ENCODE results near the gene SLC31A1.
"Not testable (repeated sequence)": the region's sequence is repeated elsewhere in the genome, so short reads cannot be mapped to it uniquely, and the experiment has no call there.

SLC31A1 gene

DNA sequence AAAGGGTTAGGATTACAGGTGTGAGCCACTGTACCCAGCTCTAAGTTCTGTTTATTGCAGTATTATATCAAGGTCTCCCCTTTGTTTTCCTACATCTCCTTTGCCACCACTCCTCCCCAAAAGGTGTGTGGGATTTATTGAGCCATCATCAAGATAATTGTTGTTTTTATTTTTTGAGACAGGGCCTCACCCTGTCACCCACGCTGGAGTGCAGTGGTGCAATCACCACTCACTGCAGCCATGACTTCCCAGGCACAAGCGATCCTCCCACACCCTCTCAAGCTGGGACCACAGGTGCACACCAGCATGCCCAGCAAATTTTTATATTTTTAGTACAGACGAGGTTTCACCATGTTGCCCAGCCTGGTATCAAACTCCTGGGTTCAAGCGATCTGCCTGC is 24.6 kb downstream of the SLC31A1 start:
- Histone ChIP-seq H4K8ac (ENCODE audit: low read depth, low read length) (no peak overlapping the region), H3K23ac (ENCODE audit: low read length) (no peak overlapping the region), H3K27me3 (ENCODE audit: insufficient read depth, low read length, poor library complexity) (no peaks in the 10 kb centered on the region), H3K4ac (ENCODE audit: low read depth, low read length) (no peak overlapping the region), H3K27ac (ENCODE audit: low read depth, low read length) (no peak overlapping the region), H3K4me3 (ENCODE audit: low read length) (no peak overlapping the region), H2AK5ac (ENCODE audit: low read length) (no peak overlapping the region), H2BK5ac (ENCODE audit: low read length) (no peak overlapping the region), H3K79me1 (ENCODE audit: low read length) (no peaks in the 10 kb centered on the region), H3K9ac (ENCODE audit: low read length) (no peak overlapping the region), H2BK15ac (replicated peaks; ENCODE audit: low read depth) (no peak overlapping the region), H4K5ac (ENCODE audit: low read length) (no peak overlapping the region), H3K4me1 (ENCODE audit: control insufficient read depth, low read depth, low read length) (no peaks in the 10 kb centered on the region), H3K79me2 (ENCODE audit: control insufficient read depth, insufficient read depth, low read length) (no peaks in the 10 kb centered on the region), H3K4me2 (ENCODE audit: low read length) (no peak overlapping the region), H3K36me3 (ENCODE audit: control insufficient read depth, insufficient read depth, low read length) (no peaks in the 10 kb centered on the region), H3K56ac (ENCODE audit: low read length) (no peak overlapping the region), H3K18ac (ENCODE audit: low read length) (no peak overlapping the region), H2BK120ac (ENCODE audit: low read depth, low read length) (no peak overlapping the region)
- DNase-seq = no peak
- no CpG with 5 or more reads among the region's 4 CpGs for WGBS (ENCODE audit: extremely low coverage, insufficient coverage, low lambda C conversion rate)

DNA sequence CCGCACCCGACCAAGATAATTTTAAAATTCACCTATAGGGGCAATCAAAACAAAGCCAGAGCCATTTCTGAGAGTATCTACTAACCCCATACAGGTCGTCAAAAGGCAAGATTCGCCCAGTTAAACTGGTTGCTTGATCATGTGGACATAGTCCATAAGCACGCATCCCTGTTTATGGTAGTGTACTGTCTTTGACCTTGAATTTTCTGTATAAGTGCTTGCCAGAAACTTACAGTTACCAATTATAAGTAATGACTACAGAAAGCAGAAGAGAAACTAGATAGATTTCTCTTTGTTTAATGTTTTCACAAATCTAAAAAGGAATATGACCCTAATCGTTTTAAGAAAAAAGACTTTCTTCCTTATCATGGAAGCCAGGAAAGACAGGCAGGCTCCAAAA is 25.6 kb downstream of the SLC31A1 start:
- H3K18ac ChIP-seq (ENCODE audit: low read length) = no peak overlapping the region
- H3K4me1 ChIP-seq (ENCODE audit: control insufficient read depth, low read depth, low read length) = no peaks in the 10 kb centered on the region
- H3K4ac ChIP-seq (ENCODE audit: low read depth, low read length) = no peak overlapping the region
- no peak overlapping the region for H3K23ac ChIP-seq (ENCODE audit: low read length)
- no peak for DNase-seq
- H2BK120ac ChIP-seq (ENCODE audit: low read depth, low read length) = no peak overlapping the region
- H3K9ac ChIP-seq (ENCODE audit: low read length) = no peak overlapping the region
- no peaks in the 10 kb centered on the region for H3K27me3 ChIP-seq (ENCODE audit: insufficient read depth, low read length, poor library complexity)
- H4K5ac ChIP-seq (ENCODE audit: low read length) = no peak overlapping the region
- H3K27ac ChIP-seq (ENCODE audit: low read depth, low read length) = no peak overlapping the region
- H3K79me1 ChIP-seq (ENCODE audit: low read length) = no peaks in the 10 kb centered on the region
- no peaks in the 10 kb centered on the region for H3K36me3 ChIP-seq (ENCODE audit: control insufficient read depth, insufficient read depth, low read length)
- H2AK5ac ChIP-seq (ENCODE audit: low read length) = no peak overlapping the region
- no peak overlapping the region for H3K4me3 ChIP-seq (ENCODE audit: low read length)
- no peaks in the 10 kb centered on the region for H3K79me2 ChIP-seq (ENCODE audit: control insufficient read depth, insufficient read depth, low read length)
- no peak overlapping the region for H2BK5ac ChIP-seq (ENCODE audit: low read length)
- no peak overlapping the region for H3K56ac ChIP-seq (ENCODE audit: low read length)
- H2BK15ac ChIP-seq (replicated peaks; ENCODE audit: low read depth) = no peak overlapping the region
- H4K8ac ChIP-seq (ENCODE audit: low read depth, low read length) = no peak overlapping the region
- no peak overlapping the region for H3K4me2 ChIP-seq (ENCODE audit: low read length)
- no CpG with 5 or more reads among the region's 6 CpGs for WGBS (ENCODE audit: extremely low coverage, insufficient coverage, low lambda C conversion rate)

DNA sequence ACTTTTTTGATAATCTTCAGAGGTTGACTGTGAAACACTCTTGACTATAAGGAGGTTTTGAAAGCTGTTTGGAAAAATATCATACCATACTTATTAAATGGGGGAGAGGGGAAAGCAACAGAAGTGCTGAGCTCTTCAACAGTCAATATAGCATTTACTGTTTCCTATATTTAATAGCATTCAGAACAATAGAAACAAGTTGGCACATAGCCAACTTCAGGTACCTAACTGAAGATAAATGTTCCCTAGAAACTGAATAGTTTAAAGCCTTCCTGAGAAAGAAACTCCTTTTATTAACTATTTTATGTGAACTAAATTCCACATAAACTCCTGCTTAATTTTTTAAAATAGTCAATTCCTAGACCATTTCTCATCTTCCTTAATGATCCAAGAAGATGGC is 26.3 kb downstream of the SLC31A1 start:
- H3K4me3 ChIP-seq (ENCODE audit: low read length) = no peak overlapping the region
- H4K8ac ChIP-seq (ENCODE audit: low read depth, low read length) = no peak overlapping the region
- H3K4me1 ChIP-seq (ENCODE audit: control insufficient read depth, low read depth, low read length) = no peaks in the 10 kb centered on the region
- no peak overlapping the region for H4K5ac ChIP-seq (ENCODE audit: low read length)
- H3K4me2 ChIP-seq (ENCODE audit: low read length) = no peak overlapping the region
- H3K18ac ChIP-seq (ENCODE audit: low read length) = no peak overlapping the region
- H3K79me1 ChIP-seq (ENCODE audit: low read length) = no peaks in the 10 kb centered on the region
- H3K4ac ChIP-seq (ENCODE audit: low read depth, low read length) = no peak overlapping the region
- H3K23ac ChIP-seq (ENCODE audit: low read length) = no peak overlapping the region
- no peaks in the 10 kb centered on the region for H3K79me2 ChIP-seq (ENCODE audit: control insufficient read depth, insufficient read depth, low read length)
- H3K27ac ChIP-seq (ENCODE audit: low read depth, low read length) = no peak overlapping the region
- no peak overlapping the region for H2BK120ac ChIP-seq (ENCODE audit: low read depth, low read length)
- H3K36me3 ChIP-seq (ENCODE audit: control insufficient read depth, insufficient read depth, low read length) = no peaks in the 10 kb centered on the region
- H2AK5ac ChIP-seq (ENCODE audit: low read length) = no peak overlapping the region
- H2BK5ac ChIP-seq (ENCODE audit: low read length) = no peak overlapping the region
- no peak for DNase-seq
- H2BK15ac ChIP-seq (replicated peaks; ENCODE audit: low read depth) = no peak overlapping the region
- no peaks in the 10 kb centered on the region for H3K27me3 ChIP-seq (ENCODE audit: insufficient read depth, low read length, poor library complexity)
- no peak overlapping the region for H3K9ac ChIP-seq (ENCODE audit: low read length)
- H3K56ac ChIP-seq (ENCODE audit: low read length) = no peak overlapping the region

DNA sequence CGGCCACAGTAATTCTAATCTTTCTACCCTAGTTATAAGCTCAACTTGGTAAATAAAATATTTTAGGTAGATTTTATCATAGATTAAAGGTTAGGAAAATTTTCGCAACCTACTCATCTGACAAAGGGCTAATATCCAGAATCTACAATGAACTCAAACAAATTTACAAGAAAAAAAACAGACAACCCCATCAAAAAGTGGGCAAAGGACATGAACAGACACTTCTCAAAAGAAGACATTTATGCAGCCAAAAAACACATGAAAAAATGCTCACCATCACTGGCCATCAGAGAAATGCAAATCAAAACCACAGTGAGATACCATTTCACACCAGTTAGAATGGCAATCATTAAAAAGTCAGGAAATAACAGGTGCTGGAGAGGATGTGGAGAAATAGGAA is 28.3 kb downstream of the SLC31A1 start:
- H3K4me2 ChIP-seq (ENCODE audit: low read length); H2BK5ac ChIP-seq (ENCODE audit: low read length); H3K4me1 ChIP-seq (ENCODE audit: control insufficient read depth, low read depth, low read length); H3K4me3 ChIP-seq (ENCODE audit: low read length); H3K79me2 ChIP-seq (ENCODE audit: control insufficient read depth, insufficient read depth, low read length); H2AK5ac ChIP-seq (ENCODE audit: low read length); H3K79me1 ChIP-seq (ENCODE audit: low read length); H3K23ac ChIP-seq (ENCODE audit: low read length); H3K56ac ChIP-seq (ENCODE audit: low read length); H3K36me3 ChIP-seq (ENCODE audit: control insufficient read depth, insufficient read depth, low read length); H4K5ac ChIP-seq (ENCODE audit: low read length); H3K18ac ChIP-seq (ENCODE audit: low read length); H3K27me3 ChIP-seq (ENCODE audit: insufficient read depth, low read length, poor library complexity); H3K27ac ChIP-seq (ENCODE audit: low read depth, low read length); H2BK15ac ChIP-seq (replicated peaks; ENCODE audit: low read depth); DNase-seq; H2BK120ac ChIP-seq (ENCODE audit: low read depth, low read length); H4K8ac ChIP-seq (ENCODE audit: low read depth, low read length); H3K9ac ChIP-seq (ENCODE audit: low read length); H3K4ac ChIP-seq (ENCODE audit: low read depth, low read length): not testable (repeated sequence)
- no CpG with 5 or more reads among the region's 2 CpGs for WGBS (ENCODE audit: extremely low coverage, insufficient coverage, low lambda C conversion rate)

DNA sequence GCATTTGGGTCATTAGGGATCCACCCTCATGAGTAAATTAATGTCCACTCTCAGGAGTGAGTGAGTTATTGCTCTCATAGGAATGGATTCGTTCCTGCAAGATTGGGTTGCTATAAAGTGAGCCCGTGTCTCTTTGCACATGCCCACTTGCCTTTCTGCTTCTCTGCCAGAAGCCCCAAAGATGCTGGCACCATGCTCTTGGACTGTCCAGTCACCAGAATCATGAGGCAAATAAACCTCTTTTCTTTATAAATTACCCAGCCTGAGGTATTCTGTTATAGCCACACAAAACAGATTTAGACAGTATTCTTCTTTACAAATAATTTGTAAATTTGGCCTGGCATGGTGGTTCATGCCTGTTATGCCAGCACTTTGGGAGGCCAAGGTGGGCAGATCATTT is 29.5 kb downstream of the SLC31A1 start:
- DNase-seq = no peak
- no peak overlapping the region for H4K8ac ChIP-seq (ENCODE audit: low read depth, low read length)
- H3K79me1 ChIP-seq (ENCODE audit: low read length) = no peaks in the 10 kb centered on the region
- no peak overlapping the region for H3K4ac ChIP-seq (ENCODE audit: low read depth, low read length)
- no peak overlapping the region for H3K9ac ChIP-seq (ENCODE audit: low read length)
- WGBS (ENCODE audit: extremely low coverage, insufficient coverage, low lambda C conversion rate) = no CpG with 5 or more reads among the region's 2 CpGs
- H3K56ac ChIP-seq (ENCODE audit: low read length) = no peak overlapping the region
- no peaks in the 10 kb centered on the region for H3K27me3 ChIP-seq (ENCODE audit: insufficient read depth, low read length, poor library complexity)
- H3K18ac ChIP-seq (ENCODE audit: low read length) = no peak overlapping the region
- no peak overlapping the region for H4K5ac ChIP-seq (ENCODE audit: low read length)
- no peak overlapping the region for H2BK120ac ChIP-seq (ENCODE audit: low read depth, low read length)
- H3K4me3 ChIP-seq (ENCODE audit: low read length) = no peak overlapping the region
- no peak overlapping the region for H3K4me2 ChIP-seq (ENCODE audit: low read length)
- H3K4me1 ChIP-seq (ENCODE audit: control insufficient read depth, low read depth, low read length) = no peaks in the 10 kb centered on the region
- no peaks in the 10 kb centered on the region for H3K36me3 ChIP-seq (ENCODE audit: control insufficient read depth, insufficient read depth, low read length)
- no peak overlapping the region for H3K23ac ChIP-seq (ENCODE audit: low read length)
- H2BK15ac ChIP-seq (replicated peaks; ENCODE audit: low read depth) = no peak overlapping the region
- H2AK5ac ChIP-seq (ENCODE audit: low read length) = no peak overlapping the region
- no peaks in the 10 kb centered on the region for H3K79me2 ChIP-seq (ENCODE audit: control insufficient read depth, insufficient read depth, low read length)
- no peak overlapping the region for H3K27ac ChIP-seq (ENCODE audit: low read depth, low read length)
- H2BK5ac ChIP-seq (ENCODE audit: low read length) = no peak overlapping the region

DNA sequence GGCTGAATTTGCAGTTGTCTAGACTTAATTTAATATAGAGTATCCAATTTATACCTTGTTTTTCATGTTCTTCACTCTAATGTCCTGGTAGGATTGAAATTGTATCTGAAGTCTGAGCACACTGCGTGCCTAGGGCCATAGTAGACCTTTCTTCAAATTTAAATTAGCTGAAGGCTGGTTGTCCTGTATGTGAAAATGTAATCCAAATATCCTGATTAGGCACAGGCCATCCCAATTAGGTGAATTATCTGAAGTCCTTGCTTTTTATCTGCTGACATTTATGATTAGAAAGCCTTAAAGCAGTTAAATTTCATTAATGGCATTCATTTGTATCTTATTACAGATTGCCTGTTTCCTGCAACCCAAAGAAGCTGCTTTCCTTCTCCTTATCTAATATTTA is 33.6 kb downstream of the SLC31A1 start:
- Histone ChIP-seq H2AK5ac (ENCODE audit: low read length) (no peak overlapping the region), H3K27me3 (ENCODE audit: insufficient read depth, low read length, poor library complexity) (no peaks in the 10 kb centered on the region)
- no CpG with 5 or more reads among the region's 1 CpG for WGBS (ENCODE audit: extremely low coverage, insufficient coverage, low lambda C conversion rate)

More for the DNA sequence above, 33.6 kb downstream of the SLC31A1 start:
- peaks cover 1% of the 10 kb centered on the region for H3K36me3 ChIP-seq (ENCODE audit: control insufficient read depth, insufficient read depth, low read length)
- H3K79me1 ChIP-seq (ENCODE audit: low read length) = no peaks in the 10 kb centered on the region
- H3K27ac ChIP-seq (ENCODE audit: low read depth, low read length) = no peak overlapping the region
- H3K23ac ChIP-seq (ENCODE audit: low read length) = no peak overlapping the region
- no peak overlapping the region for H2BK5ac ChIP-seq (ENCODE audit: low read length)
- no peak overlapping the region for H2BK15ac ChIP-seq (replicated peaks; ENCODE audit: low read depth)
- no peak overlapping the region for H4K8ac ChIP-seq (ENCODE audit: low read depth, low read length)
- no peak overlapping the region for H4K5ac ChIP-seq (ENCODE audit: low read length)
- H3K79me2 ChIP-seq (ENCODE audit: control insufficient read depth, insufficient read depth, low read length) = no peaks in the 10 kb centered on the region
- H2BK120ac ChIP-seq (ENCODE audit: low read depth, low read length) = no peak overlapping the region
- no peak overlapping the region for H3K4me3 ChIP-seq (ENCODE audit: low read length)
- no peak overlapping the region for H3K4ac ChIP-seq (ENCODE audit: low read depth, low read length)
- no peaks in the 10 kb centered on the region for H3K4me1 ChIP-seq (ENCODE audit: control insufficient read depth, low read depth, low read length)
- H3K9ac ChIP-seq (ENCODE audit: low read length) = no peak overlapping the region
- DNase-seq = no peak
- H3K4me2 ChIP-seq (ENCODE audit: low read length) = no peak overlapping the region
- H3K18ac ChIP-seq (ENCODE audit: low read length) = no peak overlapping the region
- H3K56ac ChIP-seq (ENCODE audit: low read length) = no peak overlapping the region
